GM18499 (cell line): ENCODE measurements around the gene TBCD.
"Not testable (repeated sequence)": the region's sequence is repeated elsewhere in the genome, so short reads cannot be mapped to it uniquely, and the experiment has no call there.

ENCODE experiments used
- ATAC-seq: cut with Tn5 transposase; IDR thresholded peaks from one replicate; pipeline ENCODE4 v1.9.1; 2021; ENCODE audit warnings: moderate number of reproducible peaks; ENCODE audit not compliant: insufficient read depth, unreplicated experiment

Gene TBCD

GRCh38 chr17:82726427-82726826 is 25.4 kb upstream of the TBCD start:
- no peak for ATAC-seq

GRCh38 chr17:82729479-82730260 is 22.2 kb upstream of the TBCD start:
- no peak for ATAC-seq

- no peak for ATAC-seq
These were observed 19.6 kb upstream of the TBCD start for GRCh38 chr17:82732118-82732743.

- ATAC-seq = no peak
These were observed 16.6 kb upstream of the TBCD start, which contains the start of gene FN3K for GRCh38 chr17:82734987-82735866. Gene FN3K (plus strand): TSS chr17:82735615. CDS start chr17:82735637, 22 bp downstream.

- no peak for ATAC-seq
These were observed 15.2 kb upstream of the TBCD start for GRCh38 chr17:82736511-82737185.

- ATAC-seq = no peak
These were observed 13.6 kb upstream of the TBCD start for GRCh38 chr17:82737967-82738877.

GRCh38 chr17:82740906-82741759 is 10.7 kb upstream of the TBCD start:
- ATAC-seq = no peak

- no peak for ATAC-seq
These were observed 8.3 kb upstream of the TBCD start for GRCh38 chr17:82743344-82744219.

GRCh38 chr17:82744736-82745135 is 7.1 kb upstream of the TBCD start:
- ATAC-seq = not testable (repeated sequence)

GRCh38 chr17:82745524-82745923 is 6.3 kb upstream of the TBCD start:
- ATAC-seq = no peak

- no peak for ATAC-seq
These were observed 3.1 kb upstream of the TBCD start for GRCh38 chr17:82748756-82749155.

- ATAC-seq = no peak
These were observed 1.5 kb upstream of the TBCD start for GRCh38 chr17:82750241-82750908.

- ATAC-seq = no peak
These were observed 694 bp upstream of the TBCD start for GRCh38 chr17:82751171-82751570.

- ATAC-seq = no peak
These were observed 721 bp downstream of the TBCD start for GRCh38 chr17:82752371-82753200.

GRCh38 chr17:82753201-82753464 is 1.3 kb downstream of the TBCD start:
- ATAC-seq = no peak
